CD4-positive, alpha-beta T cell treated with Interleukin-1 beta for 1 hour (primary cell): ENCODE data around the gene TMC5.
"Not testable (repeated sequence)": the region's sequence is repeated elsewhere in the genome, so short reads cannot be mapped to it uniquely, and the experiment has no call there.

ENCODE experiments used
- DNase-seq, 2 donors: peaks; one replicate each; pipeline ENCODE4 v3.0.0-alpha.2; 2020 to 2022

TMC5 gene

GRCh38 chr16:19513377-19514053 is 95.8 kb downstream of the TMC5 start:
- DNase-seq: no peak

- DNase-seq: no peak
These were observed 98.1 kb downstream of the TMC5 start for GRCh38 chr16:19515757-19516156.

GRCh38 chr16:19517424-19518089 is 99.9 kb downstream of the TMC5 start:
- no peak for DNase-seq

- no peak for DNase-seq
These were observed 100.7 kb downstream of the TMC5 start for GRCh38 chr16:19518388-19518787.

GRCh38 chr16:19520861-19521331 is 103.2 kb downstream of the TMC5 start:
- DNase-seq: no peak

GRCh38 chr16:19521471-19522396 is 104.1 kb downstream of the TMC5 start, which contains the start of gene GDE1:
Gene GDE1, minus strand, starts transcription at chr16:19522098. Its CDS starts 134 bp downstream, at chr16:19521964.
- DNase-seq: peak; percentile 92 to 94

- DNase-seq: no peak
These were observed 104.7 kb downstream of the TMC5 start for GRCh38 chr16:19522397-19522732.

- DNase-seq: no peak
These were observed 105.1 kb downstream of the TMC5 start for GRCh38 chr16:19522760-19523159.

GRCh38 chr16:19523184-19523558 is 105.5 kb downstream of the TMC5 start:
- no peak for DNase-seq

- DNase-seq: peak; percentile 93 to 94
These were observed 106.1 kb downstream of the TMC5 start, which contains the start of gene CCP110 for GRCh38 chr16:19523559-19524355. Gene CCP110, plus strand, starts transcription at chr16:19523942. Its CDS starts 3,940 bp downstream, at chr16:19527882.

- DNase-seq: no peak
These were observed 106.6 kb downstream of the TMC5 start for GRCh38 chr16:19524356-19524615.

- no peak for DNase-seq
These were observed 107.1 kb downstream of the TMC5 start for GRCh38 chr16:19524616-19525384.

- DNase-seq: no peak
These were observed 107.7 kb downstream of the TMC5 start for GRCh38 chr16:19525385-19525723.

GRCh38 chr16:19527161-19527560 is 109.5 kb downstream of the TMC5 start:
- DNase-seq: no peak

- DNase-seq: no peak
These were observed 111.0 kb downstream of the TMC5 start for GRCh38 chr16:19528666-19529065.

GRCh38 chr16:19532601-19533000 is 114.9 kb downstream of the TMC5 start:
- DNase-seq: no peak

- no peak for DNase-seq
These were observed 122.7 kb downstream of the TMC5 start for GRCh38 chr16:19540241-19540970.

GRCh38 chr16:19542138-19542821 is 124.6 kb downstream of the TMC5 start:
- DNase-seq: no peak

- not testable (repeated sequence) for DNase-seq
These were observed 125.8 kb downstream of the TMC5 start for GRCh38 chr16:19543278-19543996.

- DNase-seq: no peak
These were observed 130.5 kb downstream of the TMC5 start for GRCh38 chr16:19548144-19548543.
